ENCODE data around the gene ILRUN. TPM values are rescaled to one million over a fixed set of nuclear protein-coding genes. Genes with fewer than 3 reads are reported as not detected.

ILRUN gene
- total and polyA plus RNA-seq, 2 of the 8 experiments (the other 6 are each of a cell fraction or from before 2014, with no cell fraction given): 39.2 to 81.2 TPM

DNA sequence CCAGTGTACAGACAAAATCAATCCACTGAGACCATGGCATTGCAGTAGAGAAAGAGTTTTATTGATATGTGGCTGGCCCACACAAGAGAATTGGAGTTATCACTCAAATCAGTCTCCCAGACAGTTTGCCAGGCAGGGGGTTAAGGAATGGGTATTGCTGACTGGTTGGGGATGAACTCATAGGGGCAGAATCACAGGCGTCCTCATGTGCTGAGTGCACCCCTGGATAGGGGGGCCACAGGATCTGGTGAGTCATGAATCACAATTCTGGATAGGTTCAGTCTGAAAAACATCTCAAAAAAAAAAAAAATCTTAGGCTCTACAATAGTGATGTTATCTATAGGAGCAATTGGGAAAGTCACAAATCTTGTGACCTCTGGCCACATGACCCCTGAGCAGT lies 29.5 kb upstream of the ILRUN start:
- Histone ChIP-seq H4K8ac (ENCODE audit: extremely low read depth, insufficient read depth, low read length) (no peak overlapping the region), H3K27ac (ENCODE audit: low read depth, low read length) (no peak overlapping the region), H2BK20ac (ENCODE audit: low read length) (no peak overlapping the region), H3K4me1 (replicated peaks in 1 of 4; ENCODE audit: control insufficient read depth in 3 of 4, insufficient read depth in 4 of 4, low read length in 3 of 4) (peaks cover 0 to 5% (median 1%) of the 10 kb centered on the region in 4 experiments; a peak in 1 of 7 replicates), H2BK15ac (ENCODE audit: low read length) (no peak overlapping the region), H2BK5ac (ENCODE audit: low read depth, low read length) (no peak overlapping the region), H2AFZ (ENCODE audit: low read length) (no peak overlapping the region), H3K14ac (ENCODE audit: insufficient read length) (no peak overlapping the region), H3K9me3 (ENCODE audit: insufficient read depth in 2 of 2, low read depth in 1 of 2, low read length in 1 of 2) (peaks cover 2 to 4% of the 10 kb centered on the region in 2 experiments; a peak in 2 of 4 replicates), H3K18ac (ENCODE audit: extremely low read depth, low read length) (no peak overlapping the region), H3K23me2 (ENCODE audit: low read depth, low read length) (no peaks in the 10 kb centered on the region), H3K27me3 (replicated peaks in 1 of 4; ENCODE audit: control insufficient read depth in 3 of 4, extremely low read depth in 1 of 4, insufficient read depth in 3 of 4, low read length in 3 of 4) (no peaks in the 10 kb centered on the region), H4K91ac (replicated peaks; ENCODE audit: insufficient read length, low read length) (no peak overlapping the region), H4K5ac (ENCODE audit: insufficient read length, low read depth, low read length) (no peak overlapping the region), H2BK12ac (ENCODE audit: low read depth, low read length) (no peak overlapping the region), H3K56ac (replicated peaks; ENCODE audit: insufficient read length, low read depth, low read length) (no peak overlapping the region), H3K36me3 (ENCODE audit: control insufficient read depth in 2 of 4, insufficient read depth in 4 of 4, low read length in 3 of 4) (no peaks in the 10 kb centered on the region), H3K79me1 (ENCODE audit: low read depth, low read length) (no peaks in the 10 kb centered on the region), H3K9ac (replicated peaks in 1 of 4; ENCODE audit: extremely low read depth in 1 of 4, low read depth in 3 of 4, low read length in 3 of 4) (no peak overlapping the region), H3K4me3 (ENCODE audit: extremely low read depth in 1 of 4, insufficient read depth in 2 of 4, low read depth in 3 of 4, low read length in 4 of 4) (no peak overlapping the region), H4K20me1 (replicated peaks in 1 of 2; ENCODE audit: control insufficient read depth in 1 of 2, insufficient read depth in 2 of 2, low read length in 2 of 2) (no peaks in the 10 kb centered on the region), H2AK5ac (ENCODE audit: low read depth, low read length) (no peak overlapping the region), H3K79me2 (ENCODE audit: control insufficient read depth in 1 of 2, insufficient read depth in 2 of 2, low read length in 2 of 2) (no peaks in the 10 kb centered on the region), H2BK120ac (replicated peaks; ENCODE audit: low read depth, low read length) (no peak overlapping the region), H3K4ac (replicated peaks; ENCODE audit: insufficient read length, low read depth, low read length) (no peak overlapping the region), H3K23ac (ENCODE audit: insufficient read length) (no peak overlapping the region), H3K4me2 (ENCODE audit: insufficient read depth in 1 of 2, low read depth in 2 of 2, low read length in 2 of 2) (no peak overlapping the region)
- WGBS, 2 experiments (ENCODE audit: extremely low coverage in 1 of 2, insufficient coverage in 1 of 2, insufficient read length in 1 of 2, insufficient replicate concordance in 2 of 2, low coverage in 1 of 2, low lambda C conversion rate in 2 of 2, missing lambda C conversion rate in 1 of 2): 94% methylated on average over 1 of the region's 1 CpG; no CpG with 5 or more reads in 1 of the 2 experiments
- FAIRE-seq: no peak
- ChIA-PET CTCF (ENCODE audit: partially characterized antibody) (no interaction called here), POLR2A (ENCODE audit: partially characterized antibody) (no interaction called here)
- DNase-seq (ENCODE audit: low read depth in 1 of 2, low spot score in 2 of 2): no peak
- TF ChIP-seq BACH1 (IDR thresholded peaks at IDR 0.05; ENCODE audit: low read length): no peak
